ENCODE data around the gene SDK1.
"Not testable (repeated sequence)": the region's sequence is repeated elsewhere in the genome, so short reads cannot be mapped to it uniquely, and the experiment has no call there.

Gene SDK1

GRCh38 chr7:4221043-4221442, 920.0 kb downstream of the SDK1 start:
- no peak for DNase-seq (ENCODE audit: low read depth in 3 of 3)

- DNase-seq (ENCODE audit: low read depth in 3 of 3) = no peak
Observed at GRCh38 chr7:4222676-4223075, 921.6 kb downstream of the SDK1 start.

- DNase-seq (ENCODE audit: low read depth in 3 of 3) = no peak
Observed at GRCh38 chr7:4225361-4225771, 924.3 kb downstream of the SDK1 start.

GRCh38 chr7:4225881-4226523, 925.0 kb downstream of the SDK1 start:
- DNase-seq (ENCODE audit: low read depth in 3 of 3) = no peak

GRCh38 chr7:4226524-4226882, 925.5 kb downstream of the SDK1 start:
- no peak for DNase-seq (ENCODE audit: low read depth in 3 of 3)

- no peak for DNase-seq (ENCODE audit: low read depth in 3 of 3)
Observed at GRCh38 chr7:4227105-4228010, 926.3 kb downstream of the SDK1 start.

GRCh38 chr7:4230352-4230751, 929.3 kb downstream of the SDK1 start:
- no peak for DNase-seq (ENCODE audit: low read depth in 3 of 3)

- no peak for DNase-seq (ENCODE audit: low read depth in 3 of 3)
Observed at GRCh38 chr7:4233146-4233545, 932.1 kb downstream of the SDK1 start.

- no peak for DNase-seq (ENCODE audit: low read depth in 3 of 3)
Observed at GRCh38 chr7:4233621-4234497, 932.8 kb downstream of the SDK1 start.

- no peak for DNase-seq (ENCODE audit: low read depth in 3 of 3)
Observed at GRCh38 chr7:4234498-4234855, 933.4 kb downstream of the SDK1 start.

GRCh38 chr7:4234886-4235285, 933.8 kb downstream of the SDK1 start:
- DNase-seq (ENCODE audit: low read depth in 3 of 3) = no peak

- DNase-seq (ENCODE audit: low read depth in 3 of 3) = no peak
Observed at GRCh38 chr7:4235596-4235995, 934.5 kb downstream of the SDK1 start.

GRCh38 chr7:4236389-4236788, 935.3 kb downstream of the SDK1 start:
- no peak for DNase-seq (ENCODE audit: low read depth in 3 of 3)

- not testable (repeated sequence) for DNase-seq (ENCODE audit: low read depth in 3 of 3)
Observed at GRCh38 chr7:4236873-4237272, 935.8 kb downstream of the SDK1 start.

- no peak for DNase-seq (ENCODE audit: low read depth in 3 of 3)
Observed at GRCh38 chr7:4237296-4238235, 936.5 kb downstream of the SDK1 start.

GRCh38 chr7:4238861-4239260, 937.8 kb downstream of the SDK1 start:
- DNase-seq (ENCODE audit: low read depth in 3 of 3) = no peak

GRCh38 chr7:4240042-4240441, 939.0 kb downstream of the SDK1 start:
- DNase-seq (ENCODE audit: low read depth in 3 of 3) = no peak

GRCh38 chr7:4240520-4241303, 939.7 kb downstream of the SDK1 start:
- DNase-seq (ENCODE audit: low read depth in 3 of 3) = no peak

- DNase-seq (ENCODE audit: low read depth in 3 of 3) = no peak
Observed at GRCh38 chr7:4241304-4241612, 940.2 kb downstream of the SDK1 start.

- no peak for DNase-seq (ENCODE audit: low read depth in 3 of 3)
Observed at GRCh38 chr7:4241791-4242190, 940.7 kb downstream of the SDK1 start.

GRCh38 chr7:4242706-4243105, 941.7 kb downstream of the SDK1 start:
- no peak for DNase-seq (ENCODE audit: low read depth in 3 of 3)
